ENCODE measurements around the gene SLC30A9.

SLC30A9 gene

GRCh38 chr4:41963105-41963504 lies 27.2 kb upstream of the SLC30A9 start:
- in situ Hi-C loops (cut with HindIII; ENCODE audit: low sequenced_read_pairs) = no loop called here
- TF ChIP-seq CTCF (IDR thresholded peaks at IDR 0.05; ENCODE audit: low read depth, low read length, missing control alignments) = no peak
- H3K4me3 ChIP-seq (ENCODE audit: low read depth, low read length) = no peak overlapping the region
- DNase-seq (ENCODE audit: low read depth) = no peak

GRCh38 chr4:41964401-41964800 lies 25.9 kb upstream of the SLC30A9 start:
- H3K4me3 ChIP-seq (ENCODE audit: low read depth, low read length) = no peak overlapping the region
- DNase-seq (ENCODE audit: low read depth) = no peak
- in situ Hi-C loops (cut with HindIII; ENCODE audit: low sequenced_read_pairs) = no loop called here
- no peak for TF ChIP-seq CTCF (IDR thresholded peaks at IDR 0.05; ENCODE audit: low read depth, low read length, missing control alignments)

GRCh38 chr4:41967392-41967791 lies 22.9 kb upstream of the SLC30A9 start:
- DNase-seq (ENCODE audit: low read depth) = no peak
- in situ Hi-C loops (cut with HindIII; ENCODE audit: low sequenced_read_pairs) = no loop called here
- no peak for TF ChIP-seq CTCF (IDR thresholded peaks at IDR 0.05; ENCODE audit: low read depth, low read length, missing control alignments)
- no peak overlapping the region for H3K4me3 ChIP-seq (ENCODE audit: low read depth, low read length)

- no peak overlapping the region for H3K4me3 ChIP-seq (ENCODE audit: low read depth, low read length)
- TF ChIP-seq CTCF (IDR thresholded peaks at IDR 0.05; ENCODE audit: low read depth, low read length, missing control alignments) = no peak
- in situ Hi-C loops (cut with HindIII; ENCODE audit: low sequenced_read_pairs) = no loop called here
- no peak for DNase-seq (ENCODE audit: low read depth)
Measured at GRCh38 chr4:41969671-41970070, 20.7 kb upstream of the SLC30A9 start.

- in situ Hi-C loops (cut with HindIII; ENCODE audit: low sequenced_read_pairs) = no loop called here
- no peak for DNase-seq (ENCODE audit: low read depth)
- no peak overlapping the region for H3K4me3 ChIP-seq (ENCODE audit: low read depth, low read length)
- TF ChIP-seq CTCF (IDR thresholded peaks at IDR 0.05; ENCODE audit: low read depth, low read length, missing control alignments) = no peak
Measured at GRCh38 chr4:41975341-41975740, 15.0 kb upstream of the SLC30A9 start.

GRCh38 chr4:41976775-41977516 lies 13.4 kb upstream of the SLC30A9 start:
- in situ Hi-C loops (cut with HindIII; ENCODE audit: low sequenced_read_pairs) = no loop called here
- no peak for DNase-seq (ENCODE audit: low read depth)
- no peak for TF ChIP-seq CTCF (IDR thresholded peaks at IDR 0.05; ENCODE audit: low read depth, low read length, missing control alignments)
- H3K4me3 ChIP-seq (ENCODE audit: low read depth, low read length) = no peak overlapping the region
